Calu3 (cell line): ENCODE results near the gene CPT1B. TPM values are rescaled to one million over a fixed set of nuclear protein-coding genes. Genes with fewer than 3 reads are reported as not detected.

ENCODE experiments used
- BruUV-seq: library from RNA; stranded (reverse); fragments of 400-500 nt; replicated peaks from 2 replicates; lab custom pipeline; 2021; lab: Mats Ljungman, UMichigan
- CTCF ChIA-PET: fragments of 300-600 bp; sonication (Branson Sonifier 250); formaldehyde crosslinking; loops from one replicate; lab custom pipeline; 2022; ENCODE audit warnings: antibody characterized with exemption; lab: Charles Lee
- DNase-seq: peaks from one replicate; pipeline ENCODE4 v3.0.0; 2022
- H3K27ac Mint-ChIP-seq: one replicate; pipeline ENCODE4 v1.8.0; 2022; ENCODE audit warnings: mixed read lengths; ENCODE audit not compliant: unreplicated experiment
- H3K27me3 Mint-ChIP-seq: one replicate; pipeline ENCODE4 v1.8.0; 2022; ENCODE audit warnings: mixed read lengths; ENCODE audit not compliant: unreplicated experiment
- H3K36me3 Mint-ChIP-seq: one replicate; pipeline ENCODE4 v1.8.0; 2022; ENCODE audit warnings: mild to moderate bottlenecking, moderate library complexity, mixed read lengths; ENCODE audit not compliant: insufficient read depth, unreplicated experiment
- H3K4me1 Mint-ChIP-seq: one replicate; pipeline ENCODE4 v1.8.0; 2022; ENCODE audit warnings: mild to moderate bottlenecking, low read depth, mixed read lengths; ENCODE audit not compliant: unreplicated experiment
- H3K4me3 Mint-ChIP-seq: one replicate; pipeline ENCODE4 v1.8.0; 2022; ENCODE audit warnings: mild to moderate bottlenecking, low read depth, moderate library complexity, mixed read lengths; ENCODE audit not compliant: unreplicated experiment
- H3K9me3 Mint-ChIP-seq: one replicate; pipeline ENCODE4 v1.8.0; 2022; ENCODE audit warnings: low read depth, mixed read lengths; ENCODE audit not compliant: unreplicated experiment
- intact Hi-C: fragments of 100-400 bp; cut with micrococcal nuclease; formaldehyde crosslinking; loops from one replicate; pipeline ENCODE4 v1.10.0; 2022; ENCODE audit not compliant: unreplicated experiment
- total RNA-seq: library from RNA; stranded (reverse); gene quantifications from 2 replicates; pipeline ENCODE4 v1.2.3, GENCODE V29; 2022
- TF ChIP-seq, protein P1 (sequence below): fragments of 200-600 bp; IDR thresholded peaks from one replicate; pipeline ENCODE4 v1.8.0; 2022; ENCODE audit warnings: antibody characterized with exemption; ENCODE audit not compliant: unreplicated experiment

CPT1B gene
- total RNA-seq, 1 experiment from 2014 or later, result 72.6 TPM

DNA sequence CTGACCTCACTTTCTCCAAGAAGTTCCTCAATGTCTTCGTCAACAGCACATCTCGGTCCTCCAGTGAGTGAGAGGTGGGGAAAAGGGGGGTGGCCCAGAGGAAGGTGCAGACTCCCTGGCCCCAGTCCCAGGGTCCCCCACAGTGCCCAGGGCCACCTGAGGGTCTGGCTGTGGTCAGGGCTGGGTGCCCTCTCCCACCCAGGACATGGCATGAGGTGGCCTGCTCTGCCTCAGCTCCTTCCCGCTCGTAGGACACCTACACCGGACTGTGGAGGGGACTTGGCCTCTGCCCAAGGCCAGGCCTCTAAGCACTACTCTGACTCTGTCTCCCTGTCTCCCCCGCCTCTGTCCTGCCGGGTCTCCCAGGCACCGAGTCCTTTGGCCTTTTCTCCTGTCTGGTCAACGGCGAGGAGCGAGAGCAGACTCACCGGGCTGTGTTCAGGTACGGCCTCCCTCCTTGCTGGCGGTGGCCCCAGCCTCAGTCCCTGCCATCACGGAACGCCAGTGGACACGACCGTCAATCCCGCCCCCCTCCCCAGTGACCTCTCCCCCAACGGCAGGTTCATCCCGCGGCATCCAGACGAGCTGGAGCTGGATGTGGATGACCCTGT is 26.9 kb upstream of the CPT1B start:
- H3K27ac Mint-ChIP-seq, result no peak overlapping the region
- no peaks in the 10 kb centered on the region for H3K9me3 Mint-ChIP-seq
- BruUV-seq, result no TSS peak
- CTCF ChIA-PET, result no interaction called here
- peaks cover 71% of the 10 kb centered on the region for H3K27me3 Mint-ChIP-seq
- H3K4me1 Mint-ChIP-seq, result no peaks in the 10 kb centered on the region
- TF ChIP-seq, protein P1, sequence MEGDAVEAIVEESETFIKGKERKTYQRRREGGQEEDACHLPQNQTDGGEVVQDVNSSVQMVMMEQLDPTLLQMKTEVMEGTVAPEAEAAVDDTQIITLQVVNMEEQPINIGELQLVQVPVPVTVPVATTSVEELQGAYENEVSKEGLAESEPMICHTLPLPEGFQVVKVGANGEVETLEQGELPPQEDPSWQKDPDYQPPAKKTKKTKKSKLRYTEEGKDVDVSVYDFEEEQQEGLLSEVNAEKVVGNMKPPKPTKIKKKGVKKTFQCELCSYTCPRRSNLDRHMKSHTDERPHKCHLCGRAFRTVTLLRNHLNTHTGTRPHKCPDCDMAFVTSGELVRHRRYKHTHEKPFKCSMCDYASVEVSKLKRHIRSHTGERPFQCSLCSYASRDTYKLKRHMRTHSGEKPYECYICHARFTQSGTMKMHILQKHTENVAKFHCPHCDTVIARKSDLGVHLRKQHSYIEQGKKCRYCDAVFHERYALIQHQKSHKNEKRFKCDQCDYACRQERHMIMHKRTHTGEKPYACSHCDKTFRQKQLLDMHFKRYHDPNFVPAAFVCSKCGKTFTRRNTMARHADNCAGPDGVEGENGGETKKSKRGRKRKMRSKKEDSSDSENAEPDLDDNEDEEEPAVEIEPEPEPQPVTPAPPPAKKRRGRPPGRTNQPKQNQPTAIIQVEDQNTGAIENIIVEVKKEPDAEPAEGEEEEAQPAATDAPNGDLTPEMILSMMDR, result no peak
- intact Hi-C loops, result no loop called here
- H3K4me3 Mint-ChIP-seq, result no peak overlapping the region
- DNase-seq, result no peak
- H3K36me3 Mint-ChIP-seq, result peaks cover 9% of the 10 kb centered on the region

DNA sequence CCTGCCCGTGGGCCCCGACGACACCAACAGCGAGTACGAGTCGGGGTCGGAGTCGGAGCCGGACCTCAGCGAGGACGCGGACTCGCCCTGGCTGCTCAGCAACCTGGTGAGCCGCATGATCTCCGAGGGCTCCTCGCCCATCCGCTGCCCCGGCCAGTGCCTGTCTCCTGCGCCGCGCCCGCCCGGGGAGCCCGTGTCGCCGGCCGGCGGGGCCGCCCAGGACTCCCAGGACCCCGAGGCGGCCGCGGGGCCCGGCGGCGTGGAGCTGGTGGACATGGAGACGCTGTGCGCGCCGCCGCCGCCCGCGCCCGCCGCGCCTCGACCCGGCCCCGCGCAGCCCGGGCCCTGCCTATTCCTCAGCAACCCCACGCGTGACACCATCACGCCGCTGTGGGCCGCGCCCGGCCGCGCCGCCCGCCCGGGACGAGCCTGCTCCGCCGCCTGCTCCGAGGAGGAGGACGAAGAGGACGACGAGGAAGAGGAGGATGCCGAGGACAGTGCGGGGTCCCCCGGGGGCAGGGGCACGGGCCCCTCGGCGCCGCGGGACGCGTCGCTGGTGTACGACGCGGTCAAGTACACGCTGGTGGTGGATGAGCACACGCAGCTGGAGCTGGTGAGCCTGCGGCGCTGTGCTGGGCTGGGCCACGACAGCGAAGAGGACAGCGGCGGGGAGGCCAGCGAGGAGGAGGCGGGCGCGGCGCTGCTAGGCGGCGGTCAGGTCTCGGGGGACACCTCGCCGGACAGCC is 26.2 kb upstream of the CPT1B start:
- H3K27ac Mint-ChIP-seq, result no peak overlapping the region
- CTCF ChIA-PET, result no interaction called here
- H3K27me3 Mint-ChIP-seq, result peaks cover 71% of the 10 kb centered on the region
- H3K36me3 Mint-ChIP-seq, result peaks cover 9% of the 10 kb centered on the region
- no peak for DNase-seq
- intact Hi-C loops, result no loop called here
- TF ChIP-seq, protein P1, result no peak
- H3K9me3 Mint-ChIP-seq, result no peaks in the 10 kb centered on the region
- no peaks in the 10 kb centered on the region for H3K4me1 Mint-ChIP-seq
- no TSS peak for BruUV-seq
- H3K4me3 Mint-ChIP-seq, result no peak overlapping the region

DNA sequence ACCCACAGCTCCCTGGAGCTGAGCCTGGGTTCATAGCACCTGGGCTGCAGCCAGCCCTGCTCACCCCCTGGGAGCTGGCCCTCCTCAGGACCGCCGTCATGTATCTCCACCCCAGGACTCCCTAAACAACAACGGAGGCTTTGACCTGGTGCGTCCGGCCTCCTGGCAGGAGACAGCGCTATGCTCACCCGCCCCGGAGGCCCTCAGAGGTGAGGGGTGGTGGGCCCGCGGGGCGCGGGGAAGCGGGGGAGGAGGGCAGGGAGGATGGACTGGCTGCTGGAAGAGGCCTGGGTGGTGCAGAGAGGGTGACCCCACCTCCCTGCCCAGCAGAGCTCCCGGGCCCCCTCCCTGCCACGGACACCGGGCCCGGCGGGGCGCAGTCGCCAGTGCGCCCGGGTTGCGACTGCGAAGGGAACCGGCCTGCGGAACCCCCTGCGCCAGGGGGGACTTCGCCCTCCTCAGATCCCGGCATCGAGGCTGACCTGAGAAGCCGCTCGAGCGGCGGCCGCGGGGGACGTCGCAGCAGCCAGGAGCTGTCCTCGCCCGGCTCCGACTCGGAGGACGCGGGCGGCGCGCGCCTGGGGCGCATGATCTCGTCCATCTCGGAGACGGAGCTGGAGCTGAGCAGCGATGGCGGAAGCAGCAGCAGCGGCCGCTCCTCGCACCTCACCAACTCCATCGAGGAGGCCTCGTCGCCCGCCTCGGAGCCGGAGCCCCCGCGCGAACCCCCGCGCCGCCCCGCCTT is 25.5 kb upstream of the CPT1B start:
- no peak overlapping the region for H3K27ac Mint-ChIP-seq
- no peak overlapping the region for H3K4me3 Mint-ChIP-seq
- CTCF ChIA-PET, result no interaction called here
- no peak for DNase-seq
- TF ChIP-seq, protein P1, result no peak
- H3K36me3 Mint-ChIP-seq, result peaks cover 9% of the 10 kb centered on the region
- H3K4me1 Mint-ChIP-seq, result no peaks in the 10 kb centered on the region
- BruUV-seq, result no TSS peak
- intact Hi-C loops, result no loop called here
- H3K9me3 Mint-ChIP-seq, result no peaks in the 10 kb centered on the region
- peaks cover 67% of the 10 kb centered on the region for H3K27me3 Mint-ChIP-seq

DNA sequence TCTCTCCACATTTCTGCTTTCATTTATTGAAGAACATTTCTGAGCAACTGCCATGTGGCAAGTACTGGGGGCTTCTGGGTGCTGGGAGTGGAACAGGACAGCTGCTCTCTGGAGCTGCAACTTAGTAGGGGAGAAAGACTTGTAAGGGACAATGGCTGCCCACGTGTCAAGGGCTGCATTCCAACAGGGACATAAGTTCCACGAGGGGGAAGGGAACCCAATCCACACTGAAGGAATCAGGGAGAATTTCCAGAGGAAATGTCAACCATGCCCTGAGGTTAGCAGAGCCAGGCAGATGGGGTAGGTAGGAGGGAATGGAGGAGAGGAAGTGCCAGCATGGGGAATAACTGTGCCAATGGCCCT is 24.1 kb upstream of the CPT1B start:
- Mint-ChIP-seq H3K27ac (no peak overlapping the region), H3K9me3 (no peaks in the 10 kb centered on the region), H3K27me3 (peaks cover 53% of the 10 kb centered on the region), H3K36me3 (peaks cover 9% of the 10 kb centered on the region), H3K4me1 (no peaks in the 10 kb centered on the region), H3K4me3 (peak overlapping the region; percentile 34)
- DNase-seq, result no peak
- TF ChIP-seq, protein P1, result no peak
- CTCF ChIA-PET, result no interaction called here
- intact Hi-C loops, result no loop called here
- BruUV-seq, result no TSS peak
